ENCODE measurements around the gene ARFRP1.
"Not testable (repeated sequence)": the region's sequence is repeated elsewhere in the genome, so short reads cannot be mapped to it uniquely, and the experiment has no call there.

ARFRP1 gene

GRCh38 chr20:63655249-63655648, 52.5 kb downstream of the ARFRP1 start:
- no peak for DNase-seq (ENCODE audit: low read depth)

- no peak for DNase-seq (ENCODE audit: low read depth)
Observed at GRCh38 chr20:63653974-63654668, 53.7 kb downstream of the ARFRP1 start.

DNA sequence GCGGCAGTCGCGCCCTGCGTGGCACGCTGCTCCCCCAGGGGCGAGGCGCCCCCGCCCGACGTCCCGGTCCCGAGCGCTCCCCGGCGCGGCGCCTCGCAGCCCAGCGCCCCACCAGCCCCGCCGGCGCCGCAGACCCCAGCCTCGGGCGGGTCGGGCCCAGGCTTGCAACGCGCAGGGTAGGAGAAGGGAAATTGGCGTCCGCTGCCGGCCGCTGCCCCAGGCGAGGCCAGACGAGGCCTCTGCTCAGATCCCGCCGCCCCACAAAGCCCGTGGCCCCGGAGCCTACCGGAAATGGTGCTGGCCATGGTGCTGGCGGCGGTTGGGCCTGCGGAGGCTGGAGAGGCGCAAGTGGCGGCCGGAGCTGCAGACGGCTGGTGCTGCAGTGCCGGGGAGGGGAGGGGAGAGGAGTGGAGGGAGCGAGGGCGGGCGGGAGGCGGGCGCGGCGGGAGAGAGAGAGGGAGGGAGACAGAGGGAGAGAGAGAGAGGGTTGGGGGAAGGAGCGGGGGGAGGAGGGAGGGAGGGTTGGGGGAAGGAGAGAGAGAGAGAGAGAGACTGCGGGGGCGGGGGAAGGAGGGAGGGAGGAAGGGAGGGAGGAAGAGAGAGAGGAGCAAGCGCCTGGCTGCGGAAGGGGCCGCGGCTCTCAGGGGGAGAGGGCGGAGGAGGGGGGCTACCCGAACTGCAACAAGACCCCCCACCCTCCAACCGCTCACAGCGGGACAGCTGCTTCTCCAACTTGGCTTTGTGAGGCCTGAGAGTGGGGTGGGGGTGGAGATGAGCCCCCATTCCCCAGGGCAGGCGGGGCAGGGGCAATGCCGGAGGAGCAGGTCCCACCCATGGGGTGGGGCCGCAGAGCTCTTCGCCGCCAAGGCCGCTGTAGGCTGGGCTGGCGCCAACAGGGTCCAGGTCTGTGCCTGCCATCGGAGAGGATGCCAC, 54.5 kb downstream of the ARFRP1 start, which contains the start of gene STMN3:
Gene STMN3 (minus strand): TSS at position 384 of the 933 bp plus-strand sequence. CDS start 79 bp downstream, at position 305.
- DNase-seq (ENCODE audit: low read depth): peak; percentile 66

- peak; percentile 46 for DNase-seq (ENCODE audit: low read depth)
Observed at GRCh38 chr20:63652192-63652980, 55.4 kb downstream of the ARFRP1 start.

- DNase-seq (ENCODE audit: low read depth): peak; percentile 32
Observed at GRCh38 chr20:63651942-63652191, 55.9 kb downstream of the ARFRP1 start.

GRCh38 chr20:63650486-63650885, 57.3 kb downstream of the ARFRP1 start:
- not testable (repeated sequence) for DNase-seq (ENCODE audit: low read depth)

- DNase-seq (ENCODE audit: low read depth): no peak
Observed at GRCh38 chr20:63648895-63649589, 58.7 kb downstream of the ARFRP1 start.
